ENCODE results near the gene SARS1. TPM values are rescaled to one million over a fixed set of nuclear protein-coding genes. Genes with fewer than 3 reads are reported as not detected.

The SARS1 gene
- total and polyA plus RNA-seq, 2 of the 13 experiments (the other 11 are each of a cell fraction or from before 2014, with no cell fraction given), result 103 to 134 TPM

DNA sequence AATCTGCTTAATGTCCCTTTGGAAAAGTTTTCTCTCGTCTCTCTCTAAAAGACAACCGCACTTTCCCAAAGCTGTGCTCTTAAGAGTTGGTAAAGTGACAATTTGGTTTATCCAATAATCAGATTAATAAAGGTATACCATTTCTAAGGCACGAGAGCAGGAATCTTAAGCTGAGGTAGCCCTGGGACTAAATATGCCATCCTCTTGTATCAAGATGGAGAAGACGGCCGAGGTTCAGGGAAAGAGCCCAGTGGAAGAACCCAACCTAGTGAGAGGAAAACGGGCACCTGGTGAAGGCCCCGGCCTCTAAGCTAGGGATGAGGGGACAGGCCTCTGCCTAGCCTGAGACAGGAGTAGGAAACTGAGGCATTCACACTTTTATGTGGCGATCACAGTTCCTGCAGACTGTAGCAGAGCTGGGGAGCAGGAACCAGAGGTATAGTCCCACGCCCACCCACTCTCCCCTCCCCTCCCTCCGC is 334 bp upstream of the SARS1 start (continued):
- no peak for TF ChIP-seq HNRNPLL (IDR thresholded peaks at IDR 0.05; ENCODE audit: low read depth, low read length, poor library complexity, severe bottlenecking)
- TF ChIP-seq, protein P1, sequence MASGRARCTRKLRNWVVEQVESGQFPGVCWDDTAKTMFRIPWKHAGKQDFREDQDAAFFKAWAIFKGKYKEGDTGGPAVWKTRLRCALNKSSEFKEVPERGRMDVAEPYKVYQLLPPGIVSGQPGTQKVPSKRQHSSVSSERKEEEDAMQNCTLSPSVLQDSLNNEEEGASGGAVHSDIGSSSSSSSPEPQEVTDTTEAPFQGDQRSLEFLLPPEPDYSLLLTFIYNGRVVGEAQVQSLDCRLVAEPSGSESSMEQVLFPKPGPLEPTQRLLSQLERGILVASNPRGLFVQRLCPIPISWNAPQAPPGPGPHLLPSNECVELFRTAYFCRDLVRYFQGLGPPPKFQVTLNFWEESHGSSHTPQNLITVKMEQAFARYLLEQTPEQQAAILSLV (CRISPR knock-in tag; IDR thresholded peaks at IDR 0.05; ENCODE audit: borderline replicate concordance), result no peak
- TF ChIP-seq, protein P2, sequence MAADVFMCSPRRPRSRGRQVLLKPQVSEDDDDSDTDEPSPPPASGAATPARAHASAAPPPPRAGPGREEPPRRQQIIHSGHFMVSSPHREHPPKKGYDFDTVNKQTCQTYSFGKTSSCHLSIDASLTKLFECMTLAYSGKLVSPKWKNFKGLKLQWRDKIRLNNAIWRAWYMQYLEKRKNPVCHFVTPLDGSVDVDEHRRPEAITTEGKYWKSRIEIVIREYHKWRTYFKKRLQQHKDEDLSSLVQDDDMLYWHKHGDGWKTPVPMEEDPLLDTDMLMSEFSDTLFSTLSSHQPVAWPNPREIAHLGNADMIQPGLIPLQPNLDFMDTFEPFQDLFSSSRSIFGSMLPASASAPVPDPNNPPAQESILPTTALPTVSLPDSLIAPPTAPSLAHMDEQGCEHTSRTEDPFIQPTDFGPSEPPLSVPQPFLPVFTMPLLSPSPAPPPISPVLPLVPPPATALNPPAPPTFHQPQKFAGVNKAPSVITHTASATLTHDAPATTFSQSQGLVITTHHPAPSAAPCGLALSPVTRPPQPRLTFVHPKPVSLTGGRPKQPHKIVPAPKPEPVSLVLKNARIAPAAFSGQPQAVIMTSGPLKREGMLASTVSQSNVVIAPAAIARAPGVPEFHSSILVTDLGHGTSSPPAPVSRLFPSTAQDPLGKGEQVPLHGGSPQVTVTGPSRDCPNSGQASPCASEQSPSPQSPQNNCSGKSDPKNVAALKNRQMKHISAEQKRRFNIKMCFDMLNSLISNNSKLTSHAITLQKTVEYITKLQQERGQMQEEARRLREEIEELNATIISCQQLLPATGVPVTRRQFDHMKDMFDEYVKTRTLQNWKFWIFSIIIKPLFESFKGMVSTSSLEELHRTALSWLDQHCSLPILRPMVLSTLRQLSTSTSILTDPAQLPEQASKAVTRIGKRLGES (CRISPR knock-in tag; IDR thresholded peaks at IDR 0.05; ENCODE audit: borderline replicate concordance), result no peak
- TF ChIP-seq DNMT1 (CRISPR knock-in tag; IDR thresholded peaks at IDR 0.05), result no peak
- TF ChIP-seq HIVEP1 (CRISPR knock-in tag; IDR thresholded peaks at IDR 0.05), result no peak
- TF ChIP-seq ZNF17 (CRISPR knock-in tag; IDR thresholded peaks at IDR 0.05), result no peak
- TF ChIP-seq POLR2AphosphoS5 (IDR thresholded peaks at IDR 0.05; ENCODE audit: low read depth, low read length), result peak; percentile 86; the same call in 1 of the 2 replicates
- no peak for TF ChIP-seq PAF1 (CRISPR knock-in tag; IDR thresholded peaks at IDR 0.05)
- no peak for TF ChIP-seq ZNF841 (CRISPR knock-in tag; IDR thresholded peaks at IDR 0.05; ENCODE audit: borderline replicate concordance)
- no peak for TF ChIP-seq ZNF83 (CRISPR knock-in tag; IDR thresholded peaks at IDR 0.05; ENCODE audit: borderline replicate concordance)
- TF ChIP-seq, protein P3, sequence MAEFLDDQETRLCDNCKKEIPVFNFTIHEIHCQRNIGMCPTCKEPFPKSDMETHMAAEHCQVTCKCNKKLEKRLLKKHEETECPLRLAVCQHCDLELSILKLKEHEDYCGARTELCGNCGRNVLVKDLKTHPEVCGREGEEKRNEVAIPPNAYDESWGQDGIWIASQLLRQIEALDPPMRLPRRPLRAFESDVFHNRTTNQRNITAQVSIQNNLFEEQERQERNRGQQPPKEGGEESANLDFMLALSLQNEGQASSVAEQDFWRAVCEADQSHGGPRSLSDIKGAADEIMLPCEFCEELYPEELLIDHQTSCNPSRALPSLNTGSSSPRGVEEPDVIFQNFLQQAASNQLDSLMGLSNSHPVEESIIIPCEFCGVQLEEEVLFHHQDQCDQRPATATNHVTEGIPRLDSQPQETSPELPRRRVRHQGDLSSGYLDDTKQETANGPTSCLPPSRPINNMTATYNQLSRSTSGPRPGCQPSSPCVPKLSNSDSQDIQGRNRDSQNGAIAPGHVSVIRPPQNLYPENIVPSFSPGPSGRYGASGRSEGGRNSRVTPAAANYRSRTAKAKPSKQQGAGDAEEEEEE (CRISPR knock-in tag; IDR thresholded peaks at IDR 0.05; ENCODE audit: borderline replicate concordance), result no peak
- TF ChIP-seq ZNF569 (CRISPR knock-in tag; IDR thresholded peaks at IDR 0.05; ENCODE audit: borderline replicate concordance), result no peak
- TF ChIP-seq ZNF431 (CRISPR knock-in tag; IDR thresholded peaks at IDR 0.05; ENCODE audit: borderline replicate concordance, low read depth), result no peak
- TF ChIP-seq, protein P4, sequence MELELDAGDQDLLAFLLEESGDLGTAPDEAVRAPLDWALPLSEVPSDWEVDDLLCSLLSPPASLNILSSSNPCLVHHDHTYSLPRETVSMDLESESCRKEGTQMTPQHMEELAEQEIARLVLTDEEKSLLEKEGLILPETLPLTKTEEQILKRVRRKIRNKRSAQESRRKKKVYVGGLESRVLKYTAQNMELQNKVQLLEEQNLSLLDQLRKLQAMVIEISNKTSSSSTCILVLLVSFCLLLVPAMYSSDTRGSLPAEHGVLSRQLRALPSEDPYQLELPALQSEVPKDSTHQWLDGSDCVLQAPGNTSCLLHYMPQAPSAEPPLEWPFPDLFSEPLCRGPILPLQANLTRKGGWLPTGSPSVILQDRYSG (CRISPR knock-in tag; IDR thresholded peaks at IDR 0.05), result no peak
- TF ChIP-seq, protein P5, sequence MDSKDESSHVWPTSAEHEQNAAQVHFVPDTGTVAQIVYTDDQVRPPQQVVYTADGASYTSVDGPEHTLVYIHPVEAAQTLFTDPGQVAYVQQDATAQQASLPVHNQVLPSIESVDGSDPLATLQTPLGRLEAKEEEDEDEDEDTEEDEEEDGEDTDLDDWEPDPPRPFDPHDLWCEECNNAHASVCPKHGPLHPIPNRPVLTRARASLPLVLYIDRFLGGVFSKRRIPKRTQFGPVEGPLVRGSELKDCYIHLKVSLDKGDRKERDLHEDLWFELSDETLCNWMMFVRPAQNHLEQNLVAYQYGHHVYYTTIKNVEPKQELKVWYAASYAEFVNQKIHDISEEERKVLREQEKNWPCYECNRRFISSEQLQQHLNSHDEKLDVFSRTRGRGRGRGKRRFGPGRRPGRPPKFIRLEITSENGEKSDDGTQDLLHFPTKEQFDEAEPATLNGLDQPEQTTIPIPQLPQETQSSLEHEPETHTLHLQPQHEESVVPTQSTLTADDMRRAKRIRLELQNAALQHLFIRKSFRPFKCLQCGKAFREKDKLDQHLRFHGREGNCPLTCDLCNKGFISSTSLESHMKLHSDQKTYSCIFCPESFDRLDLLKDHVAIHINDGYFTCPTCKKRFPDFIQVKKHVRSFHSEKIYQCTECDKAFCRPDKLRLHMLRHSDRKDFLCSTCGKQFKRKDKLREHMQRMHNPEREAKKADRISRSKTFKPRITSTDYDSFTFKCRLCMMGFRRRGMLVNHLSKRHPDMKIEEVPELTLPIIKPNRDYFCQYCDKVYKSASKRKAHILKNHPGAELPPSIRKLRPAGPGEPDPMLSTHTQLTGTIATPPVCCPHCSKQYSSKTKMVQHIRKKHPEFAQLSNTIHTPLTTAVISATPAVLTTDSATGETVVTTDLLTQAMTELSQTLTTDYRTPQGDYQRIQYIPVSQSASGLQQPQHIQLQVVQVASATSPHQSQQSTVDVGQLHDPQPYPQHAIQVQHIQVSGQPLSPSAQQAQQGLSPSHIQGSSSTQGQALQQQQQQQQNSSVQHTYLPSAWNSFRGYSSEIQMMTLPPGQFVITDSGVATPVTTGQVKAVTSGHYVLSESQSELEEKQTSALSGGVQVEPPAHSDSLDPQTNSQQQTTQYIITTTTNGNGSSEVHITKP (CRISPR knock-in tag; IDR thresholded peaks at IDR 0.05; ENCODE audit: low read depth), result peak; percentile 18; the same call in 1 of the 2 replicates
- TF ChIP-seq NCOA1 (CRISPR knock-in tag; IDR thresholded peaks at IDR 0.05), result no peak

All from HepG2 (cell line).